Thyroid gland (tissue), 4 donors: ENCODE results near the gene PPP1R1A. TPM values are rescaled to one million over a fixed set of nuclear protein-coding genes. Genes with fewer than 3 reads are reported as not detected.

Source experiments
- DNase-seq, 2 donors: peaks; one replicate each; pipeline ENCODE4 v3.0.0-alpha.2; 2019
- H3K27ac ChIP-seq, 3 donors: fragments of 200-600 bp; sonication (generic); 1 replicate in 2 of 3; 2 replicates in 1 of 3; pipeline ENCODE4 v1.5.1; 2016 to 2019; ENCODE audit warnings: mild to moderate bottlenecking in 1 of 3, moderate library complexity in 1 of 3
- H3K27me3 ChIP-seq: fragments of 200-600 bp; sonication (generic); one replicate; pipeline ENCODE4 v1.5.1; 2019
- H3K36me3 ChIP-seq, 2 donors: fragments of 200-600 bp; sonication (generic); one replicate each; pipeline ENCODE4 v1.5.1; 2016 to 2019
- H3K4me1 ChIP-seq, 2 donors: fragments of 200-600 bp; sonication (generic); one replicate each; pipeline ENCODE4 v1.5.1; 2017 to 2019
- H3K4me3 ChIP-seq, 3 donors: fragments of 200-600 bp; sonication (generic); replicated peaks in 1 of 3; 1 replicate in 2 of 3; 2 replicates in 1 of 3; pipeline ENCODE4 v1.5.1; 2016; ENCODE audit warnings: mild to moderate bottlenecking in 1 of 3
- H3K9me3 ChIP-seq: fragments of 200-600 bp; sonication (generic); one replicate; pipeline ENCODE4 v1.5.1; 2017
- CTCF ChIP-seq, 6 experiments: fragments of 200-600 bp in 3 of 6; fragments of 450-650 bp in 3 of 6; sonication (generic) in 3 of 6; IDR thresholded peaks; one replicate each; pipeline ENCODE4 v1.5.1; 2016 to 2019; ENCODE audit warnings: antibody characterized with exemption in 6 of 6, mild to moderate bottlenecking in 2 of 6, inconsistent platforms in 1 of 6, moderate library complexity in 1 of 6
- POLR2A ChIP-seq, 2 donors: fragments of 450-650 bp; IDR thresholded peaks; one replicate each; pipeline ENCODE4 v1.6.1; 2017; ENCODE audit warnings: antibody characterized with exemption in 2 of 2, mild to moderate bottlenecking in 2 of 2, moderate library complexity in 1 of 2
- WGBS, 2 donors: methylation state at CpG; one replicate each; pipeline ENCODE4 v1.1.5; 2017; 5-methylcytosine and 5-hydroxymethylcytosine counted together
- intact Hi-C: fragments of 100-400 bp; cut with DNase I; formaldehyde crosslinking; loops from one replicate; pipeline ENCODE4 v1.15.1; 2023
- total RNA-seq, 4 donors: library from RNA; depleted of rRNA; stranded (reverse); fragments of >200 nt; gene quantifications; one replicate each; pipeline ENCODE4 v1.2.3, GENCODE V29; 2016

Gene PPP1R1A
- total RNA-seq, 4 donors from 2014 or later = 1.2 to 4.6 (median 2.0) TPM

GRCh38 chr12:54628186-54628846 is 39.9 kb upstream of the PPP1R1A start:
- Histone ChIP-seq H3K27me3 (no peaks in the 10 kb centered on the region), H3K4me3 (no peak overlapping the region), H3K9me3 (no peaks in the 10 kb centered on the region), H3K27ac (no peak overlapping the region), H3K36me3 (no peaks in the 10 kb centered on the region), H3K4me1 (no peaks in the 10 kb centered on the region)
- no peak for DNase-seq
- no peak for TF ChIP-seq POLR2A (IDR thresholded peaks at IDR 0.05)
- no peak for TF ChIP-seq CTCF (IDR thresholded peaks at IDR 0.05)
- intact Hi-C loops = no loop called here
- WGBS, 2 donors = 82 to 95% methylated on average over 3 of the region's 3 CpGs

GRCh38 chr12:54627304-54627703 is 38.8 kb upstream of the PPP1R1A start:
- Histone ChIP-seq H3K36me3 (no peaks in the 10 kb centered on the region), H3K9me3 (no peaks in the 10 kb centered on the region), H3K27me3 (no peaks in the 10 kb centered on the region), H3K27ac (no peak overlapping the region), H3K4me1 (no peaks in the 10 kb centered on the region), H3K4me3 (no peak overlapping the region)
- no peak for TF ChIP-seq POLR2A (IDR thresholded peaks at IDR 0.05)
- WGBS, 2 donors = 85 to 91% methylated on average over 3 of the region's 3 CpGs
- intact Hi-C loops = no loop called here
- DNase-seq = no peak

DNA sequence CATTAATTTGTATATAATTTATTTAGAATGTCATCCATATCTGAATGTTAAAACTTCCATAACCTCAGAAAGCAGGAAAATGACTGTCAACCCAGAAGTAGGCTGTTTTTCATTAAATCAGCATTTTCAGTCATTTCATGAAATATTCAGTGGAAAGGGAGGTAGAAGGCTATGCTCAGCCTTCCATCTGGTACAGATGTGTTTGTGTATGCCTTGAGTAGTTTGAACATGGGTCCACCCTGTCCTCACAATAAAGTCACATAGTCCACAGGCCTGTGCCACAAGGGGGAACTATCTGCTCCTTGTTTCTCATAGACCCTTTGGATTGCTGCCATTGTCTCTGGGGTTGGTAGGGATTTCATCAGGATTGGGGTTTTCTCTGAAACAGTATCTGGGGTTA is 37.1 kb upstream of the PPP1R1A start:
- intact Hi-C loops = no loop called here
- DNase-seq = no peak
- H3K27me3 ChIP-seq = no peaks in the 10 kb centered on the region
- no peaks in the 10 kb centered on the region for H3K36me3 ChIP-seq
- no peak overlapping the region for H3K4me3 ChIP-seq
- H3K27ac ChIP-seq = no peak overlapping the region
- TF ChIP-seq CTCF (IDR thresholded peaks at IDR 0.05) = no peak
- TF ChIP-seq POLR2A (IDR thresholded peaks at IDR 0.05) = no peak
- no peaks in the 10 kb centered on the region for H3K9me3 ChIP-seq
- H3K4me1 ChIP-seq = no peaks in the 10 kb centered on the region

DNA sequence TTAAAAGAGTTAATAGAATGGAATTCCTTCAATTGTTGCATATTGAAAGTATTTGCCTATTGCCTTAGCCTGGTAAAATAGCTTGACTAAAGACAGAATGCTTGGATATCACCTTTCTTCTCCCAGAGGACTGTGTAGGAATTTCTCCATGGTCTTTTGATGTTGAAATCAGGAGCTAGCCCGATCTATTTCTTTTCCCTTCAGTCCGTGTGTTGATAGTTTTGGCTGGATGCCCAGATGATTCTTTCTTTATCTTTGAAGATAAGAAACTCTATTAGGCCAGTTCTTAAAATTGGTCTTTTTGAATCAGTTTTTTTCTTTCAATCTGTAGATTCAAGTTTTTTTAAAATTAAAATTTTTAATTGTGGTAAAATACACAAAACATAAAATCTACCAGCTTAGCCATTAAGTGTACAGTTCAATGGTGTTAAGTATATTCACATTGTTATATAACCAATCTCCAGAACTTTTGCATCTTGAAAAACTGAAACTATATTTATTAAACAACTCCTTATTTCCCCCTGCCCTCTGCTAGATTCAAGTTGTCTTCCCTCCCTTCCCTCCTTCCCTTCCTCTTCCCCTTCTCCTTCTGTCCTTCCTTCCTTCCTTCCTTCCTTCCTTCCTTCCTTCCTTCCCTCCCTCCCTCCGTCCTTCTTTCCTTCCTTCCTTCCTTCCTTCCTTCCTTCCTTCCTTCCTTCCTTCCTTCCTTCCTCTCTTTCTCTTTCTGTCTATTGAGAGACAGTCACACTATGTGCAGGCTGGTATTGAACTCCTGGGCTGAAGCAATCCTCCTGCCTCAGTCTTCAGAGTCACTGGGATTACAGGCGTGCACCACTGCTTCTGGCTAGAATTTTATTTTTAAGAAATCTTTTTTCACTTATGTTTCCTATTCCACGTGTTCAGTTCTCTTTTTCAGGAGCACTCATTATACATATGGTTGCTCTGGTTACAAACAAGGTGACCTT is 36.1 kb upstream of the PPP1R1A start:
- intact Hi-C loops = no loop called here
- no peaks in the 10 kb centered on the region for H3K9me3 ChIP-seq
- H3K36me3 ChIP-seq = no peaks in the 10 kb centered on the region
- H3K4me3 ChIP-seq = no peak overlapping the region
- no peak overlapping the region for H3K27ac ChIP-seq
- DNase-seq = no peak
- no peaks in the 10 kb centered on the region for H3K27me3 ChIP-seq
- TF ChIP-seq CTCF (IDR thresholded peaks at IDR 0.05) = no peak
- TF ChIP-seq POLR2A (IDR thresholded peaks at IDR 0.05) = no peak
- 47 to 52% methylated on average over 5 of the region's 5 CpGs for WGBS, 2 donors
- no peaks in the 10 kb centered on the region for H3K4me1 ChIP-seq

- Histone ChIP-seq H3K9me3 (no peaks in the 10 kb centered on the region), H3K36me3 (no peaks in the 10 kb centered on the region), H3K4me1 (no peaks in the 10 kb centered on the region), H3K27me3 (no peaks in the 10 kb centered on the region), H3K4me3 (no peak overlapping the region), H3K27ac (no peak overlapping the region)
- no peak for DNase-seq
- TF ChIP-seq CTCF (IDR thresholded peaks at IDR 0.05) = peak in 1 of 6 experiments; percentile 3
- TF ChIP-seq POLR2A (IDR thresholded peaks at IDR 0.05) = no peak
- intact Hi-C loops = no loop called here
Observed at GRCh38 chr12:54622463-54623183, 34.2 kb upstream of the PPP1R1A start.
